ENCODE data around the gene PTTG1IP2. TPM values are rescaled to one million over a fixed set of nuclear protein-coding genes. Genes with fewer than 3 reads are reported as not detected.

Gene PTTG1IP2
- total RNA-seq, 4 donors from 2014 or later = not detected

DNA sequence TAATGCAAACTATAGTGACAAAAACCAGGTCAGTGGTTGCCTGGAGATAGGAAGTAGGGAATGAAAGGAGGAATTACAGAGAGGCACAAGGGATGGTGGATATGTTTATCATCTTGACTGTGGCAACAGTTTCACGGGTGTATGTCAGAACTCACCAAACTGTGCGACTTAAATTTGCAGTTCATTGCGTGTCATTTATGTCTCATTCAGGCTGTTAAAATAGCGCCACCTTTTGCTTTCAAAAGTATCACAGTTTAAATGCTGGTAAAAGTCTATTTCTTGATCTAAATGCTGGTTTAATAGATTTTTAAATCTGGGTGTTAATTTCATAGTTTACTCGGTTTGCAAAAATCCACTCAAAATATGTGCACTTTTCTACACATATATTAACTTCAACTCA is 51.0 kb downstream of the PTTG1IP2 start:
- intact Hi-C loops (cut with DNase I; ENCODE audit: low total_unique reads) = no loop called here
- no peak for DNase-seq (ENCODE audit: low spot score in 2 of 2)
- TF ChIP-seq POLR2A (IDR thresholded peaks at IDR 0.05) = no peak
- TF ChIP-seq, protein P1, sequence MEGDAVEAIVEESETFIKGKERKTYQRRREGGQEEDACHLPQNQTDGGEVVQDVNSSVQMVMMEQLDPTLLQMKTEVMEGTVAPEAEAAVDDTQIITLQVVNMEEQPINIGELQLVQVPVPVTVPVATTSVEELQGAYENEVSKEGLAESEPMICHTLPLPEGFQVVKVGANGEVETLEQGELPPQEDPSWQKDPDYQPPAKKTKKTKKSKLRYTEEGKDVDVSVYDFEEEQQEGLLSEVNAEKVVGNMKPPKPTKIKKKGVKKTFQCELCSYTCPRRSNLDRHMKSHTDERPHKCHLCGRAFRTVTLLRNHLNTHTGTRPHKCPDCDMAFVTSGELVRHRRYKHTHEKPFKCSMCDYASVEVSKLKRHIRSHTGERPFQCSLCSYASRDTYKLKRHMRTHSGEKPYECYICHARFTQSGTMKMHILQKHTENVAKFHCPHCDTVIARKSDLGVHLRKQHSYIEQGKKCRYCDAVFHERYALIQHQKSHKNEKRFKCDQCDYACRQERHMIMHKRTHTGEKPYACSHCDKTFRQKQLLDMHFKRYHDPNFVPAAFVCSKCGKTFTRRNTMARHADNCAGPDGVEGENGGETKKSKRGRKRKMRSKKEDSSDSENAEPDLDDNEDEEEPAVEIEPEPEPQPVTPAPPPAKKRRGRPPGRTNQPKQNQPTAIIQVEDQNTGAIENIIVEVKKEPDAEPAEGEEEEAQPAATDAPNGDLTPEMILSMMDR (IDR thresholded peaks at IDR 0.05) = no peak
- H3K4me3 ChIP-seq (ENCODE audit: low read depth, poor library complexity, severe bottlenecking) = no peak overlapping the region
- WGBS, 2 donors = 27 to 38% methylated on average over 5 of the region's 5 CpGs

DNA sequence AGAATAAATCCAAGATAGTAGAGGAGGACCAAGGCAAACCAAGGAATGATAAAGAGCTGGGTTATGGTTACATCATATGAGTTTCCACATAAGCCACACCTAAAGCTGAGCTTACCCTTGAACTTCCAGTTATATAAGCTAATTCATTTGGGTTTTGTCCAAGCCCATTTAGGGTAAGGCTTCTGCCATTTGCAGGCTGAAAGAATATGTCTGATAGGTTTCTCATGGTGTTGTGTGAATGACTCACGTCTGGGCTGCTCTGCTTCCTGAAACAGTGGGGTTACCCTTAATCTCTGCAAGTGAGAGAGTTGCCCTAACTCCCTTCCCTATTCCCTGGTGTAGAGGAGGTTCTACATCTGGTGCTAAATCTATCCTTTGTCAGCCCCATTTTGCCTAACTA is 60.8 kb downstream of the PTTG1IP2 start:
- TF ChIP-seq POLR2A (IDR thresholded peaks at IDR 0.05) = no peak
- TF ChIP-seq, protein P1 (IDR thresholded peaks at IDR 0.05) = no peak
- intact Hi-C loops (cut with DNase I; ENCODE audit: low total_unique reads) = no loop called here
- 37 to 58% methylated on average over 1 of the region's 1 CpG for WGBS, 2 donors
- H3K4me3 ChIP-seq (ENCODE audit: low read depth, poor library complexity, severe bottlenecking) = no peak overlapping the region
- no peak for DNase-seq (ENCODE audit: low spot score in 2 of 2)

DNA sequence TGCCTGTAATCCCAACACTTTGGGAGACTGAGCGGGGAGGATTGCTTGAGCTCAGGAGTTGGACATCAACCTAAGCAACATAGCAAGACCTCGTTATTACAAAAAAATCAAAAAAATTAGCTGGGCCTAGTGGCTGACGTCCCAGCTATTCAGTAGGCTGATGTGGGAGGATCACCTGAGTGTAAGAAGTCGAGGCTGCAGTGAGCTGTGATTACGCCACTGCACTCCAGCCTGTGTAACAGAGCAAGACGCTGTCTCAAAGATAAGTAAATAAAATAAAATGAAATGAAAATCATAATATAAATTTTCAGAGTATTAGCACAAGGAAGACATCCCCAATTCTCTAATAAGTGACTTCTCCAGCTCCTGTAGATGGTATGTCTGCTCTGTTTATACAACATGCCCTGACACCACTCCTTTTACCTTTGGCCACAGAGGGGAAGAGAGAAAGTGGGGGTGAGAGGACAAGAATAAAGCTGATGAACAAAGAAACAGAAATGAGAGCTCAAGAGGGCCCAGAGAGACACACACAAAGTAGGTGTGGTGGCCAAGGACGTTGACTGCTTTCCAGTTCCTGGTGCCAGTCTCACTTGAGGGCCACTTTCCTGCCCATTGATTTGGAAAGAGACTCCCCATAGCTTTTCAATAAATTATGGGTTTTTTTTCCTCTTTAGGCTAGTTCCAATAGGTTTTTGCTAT is 62.9 kb downstream of the PTTG1IP2 start:
- TF ChIP-seq POLR2A (IDR thresholded peaks at IDR 0.05) = no peak
- TF ChIP-seq, protein P1 (IDR thresholded peaks at IDR 0.05) = no peak
- WGBS, 2 donors = 76 to 78% methylated on average over 7 of the region's 7 CpGs
- H3K4me3 ChIP-seq (ENCODE audit: low read depth, poor library complexity, severe bottlenecking) = no peak overlapping the region
- intact Hi-C loops (cut with DNase I; ENCODE audit: low total_unique reads) = no loop called here
- no peak for DNase-seq (ENCODE audit: low spot score in 2 of 2)

DNA sequence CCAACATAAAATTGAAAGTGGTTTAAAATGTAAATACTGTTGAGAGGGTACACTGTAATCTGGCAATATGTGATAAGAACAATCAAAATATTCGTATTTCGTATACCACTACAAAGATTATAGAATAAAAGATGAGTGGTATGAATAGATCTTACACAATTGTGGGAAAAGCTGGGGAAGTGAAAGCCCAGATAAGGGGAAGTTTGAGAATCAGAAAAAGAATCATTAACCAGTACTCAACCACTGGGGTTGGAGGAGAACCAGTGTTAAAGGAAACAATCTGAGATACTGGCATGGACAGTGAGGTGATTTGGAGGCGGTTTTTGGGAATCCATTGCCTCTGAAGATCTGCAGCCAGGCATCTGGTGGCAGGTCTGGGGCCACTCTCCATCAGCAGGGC is 67.0 kb downstream of the PTTG1IP2 start:
- DNase-seq (ENCODE audit: low spot score in 2 of 2) = no peak
- TF ChIP-seq, protein P1 (IDR thresholded peaks at IDR 0.05) = no peak
- no peak for TF ChIP-seq POLR2A (IDR thresholded peaks at IDR 0.05)
- H3K4me3 ChIP-seq (ENCODE audit: low read depth, poor library complexity, severe bottlenecking) = no peak overlapping the region
- intact Hi-C loops (cut with DNase I; ENCODE audit: low total_unique reads) = no loop called here
- 83% methylated on average over 3 of the region's 3 CpGs for WGBS, 2 donors

DNA sequence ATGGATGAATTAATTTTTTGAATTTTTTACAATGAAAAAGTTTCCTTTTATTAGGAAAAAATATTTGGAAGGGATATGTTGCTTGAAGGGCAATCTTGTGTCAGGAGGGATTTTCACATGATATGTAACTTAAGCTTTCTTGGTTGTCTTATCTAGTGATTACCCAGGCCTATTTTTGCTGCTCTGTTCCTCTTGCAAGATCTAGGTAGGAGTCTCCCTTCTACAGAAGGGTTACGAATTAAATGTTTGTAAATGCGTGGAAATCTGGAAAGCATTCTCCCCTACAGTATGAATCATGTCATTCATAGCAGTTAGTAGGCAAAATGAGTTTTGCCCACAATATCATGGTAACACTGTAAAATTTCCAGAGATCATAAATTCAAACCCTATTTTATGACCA is 69.0 kb downstream of the PTTG1IP2 start:
- no peak for DNase-seq (ENCODE audit: low spot score in 2 of 2)
- no peak overlapping the region for H3K4me3 ChIP-seq (ENCODE audit: low read depth, poor library complexity, severe bottlenecking)
- intact Hi-C loops (cut with DNase I; ENCODE audit: low total_unique reads) = no loop called here
- 73 to 78% methylated on average over 2 of the region's 2 CpGs for WGBS, 2 donors
- TF ChIP-seq, protein P1 (IDR thresholded peaks at IDR 0.05) = no peak
- TF ChIP-seq POLR2A (IDR thresholded peaks at IDR 0.05) = no peak

DNA sequence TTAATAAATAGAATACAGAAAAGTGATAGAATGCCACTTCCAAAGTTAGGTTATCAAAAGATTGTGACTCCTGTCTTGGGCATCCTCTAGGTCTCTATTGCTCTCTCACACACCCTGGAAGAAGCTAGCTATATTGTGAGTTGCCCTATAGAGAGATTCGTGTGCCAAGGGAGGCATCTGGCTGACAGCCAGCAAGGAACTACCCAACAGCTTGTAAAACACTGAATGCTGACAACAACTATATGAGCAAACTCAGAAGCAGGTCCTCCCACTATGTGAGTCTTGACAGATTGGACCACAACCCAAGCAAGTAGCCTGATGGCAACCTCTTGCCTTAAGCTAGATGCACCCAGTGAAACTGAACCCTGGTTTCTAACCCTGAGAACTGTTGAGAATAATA is 71.0 kb downstream of the PTTG1IP2 start:
- WGBS, 2 donors = 17 to 45% methylated on average over 1 of the region's 1 CpG
- H3K4me3 ChIP-seq (ENCODE audit: low read depth, poor library complexity, severe bottlenecking) = no peak overlapping the region
- TF ChIP-seq POLR2A (IDR thresholded peaks at IDR 0.05) = no peak
- TF ChIP-seq, protein P1 (IDR thresholded peaks at IDR 0.05) = no peak
- DNase-seq (ENCODE audit: low spot score in 2 of 2) = no peak
- intact Hi-C loops (cut with DNase I; ENCODE audit: low total_unique reads) = no loop called here

Data from lower leg skin (tissue), 4 donors.